IPS-20b (cell line): ENCODE data around the gene RGP1.

ENCODE experiments used
- H3K27ac ChIP-seq: one replicate; pipeline ENCODE4 v1.5.1; 2013; ENCODE audit warnings: low read length
- H3K27me3 ChIP-seq: 2 replicates; pipeline ENCODE4 v1.6.1; 2013; ENCODE audit warnings: mild to moderate bottlenecking, low read length, inconsistent platforms; ENCODE audit not compliant: insufficient read depth
- H3K36me3 ChIP-seq: 2 replicates; pipeline ENCODE4 v1.6.1; 2013; ENCODE audit warnings: low read depth, mild to moderate bottlenecking, inconsistent platforms, low read length, moderate library complexity; ENCODE audit not compliant: insufficient read depth
- H3K4me1 ChIP-seq: 2 replicates; pipeline ENCODE4 v1.6.1; 2013; ENCODE audit warnings: mild to moderate bottlenecking, control low read depth, inconsistent platforms, low read length, moderate library complexity; ENCODE audit not compliant: insufficient read depth
- H3K4me3 ChIP-seq: 2 replicates; pipeline ENCODE4 v1.5.1; 2013; ENCODE audit warnings: mild to moderate bottlenecking, low read length, inconsistent platforms
- H3K9ac ChIP-seq: 2 replicates; pipeline ENCODE4 v1.6.1; 2013; ENCODE audit warnings: low read depth, mild to moderate bottlenecking, inconsistent platforms, low read length, moderate library complexity
- H3K9me3 ChIP-seq: 2 replicates; pipeline ENCODE4 v1.6.1; 2013; ENCODE audit warnings: mild to moderate bottlenecking, low read depth, low read length, inconsistent platforms; ENCODE audit not compliant: insufficient read depth

Gene RGP1

DNA sequence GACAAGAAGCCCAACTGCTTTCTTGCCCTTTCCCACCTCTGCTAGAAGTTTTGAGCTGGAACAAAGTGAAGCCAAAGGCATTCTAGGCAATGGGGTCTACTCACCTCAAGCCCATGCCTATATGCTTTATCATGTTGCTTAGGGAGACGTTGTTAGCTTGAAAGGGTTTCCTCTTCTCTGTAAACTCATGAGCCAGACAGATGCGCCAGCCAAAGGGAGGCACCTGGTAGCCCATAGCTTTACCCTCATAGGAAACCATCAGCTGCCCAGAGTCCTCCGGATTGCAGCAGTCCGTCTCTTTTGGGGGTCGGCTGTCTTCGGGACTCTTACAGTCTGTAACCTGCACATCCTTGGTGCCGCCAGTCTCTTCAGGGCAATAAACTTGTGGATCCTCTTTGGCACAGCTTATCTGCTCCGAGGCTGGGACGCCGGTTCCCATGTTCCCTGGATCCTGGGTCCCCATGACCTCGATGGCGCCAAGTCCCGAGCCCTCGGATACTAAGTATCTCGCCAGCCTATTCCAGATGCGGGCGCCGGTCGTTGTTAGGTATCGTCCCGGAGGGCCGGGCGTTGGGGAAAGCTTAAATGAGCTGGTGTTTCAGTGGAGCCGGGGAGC, 737 bp upstream of the RGP1 start:
- H3K9me3 ChIP-seq: no peaks in the 10 kb centered on the region
- no peaks in the 10 kb centered on the region for H3K27me3 ChIP-seq
- H3K9ac ChIP-seq: peak overlapping the region; percentile 92
- H3K4me1 ChIP-seq: peaks cover 21% of the 10 kb centered on the region
- H3K27ac ChIP-seq: peak overlapping the region; percentile 36
- peaks cover 46% of the 10 kb centered on the region for H3K36me3 ChIP-seq
- H3K4me3 ChIP-seq: peak overlapping the region; percentile 92

DNA sequence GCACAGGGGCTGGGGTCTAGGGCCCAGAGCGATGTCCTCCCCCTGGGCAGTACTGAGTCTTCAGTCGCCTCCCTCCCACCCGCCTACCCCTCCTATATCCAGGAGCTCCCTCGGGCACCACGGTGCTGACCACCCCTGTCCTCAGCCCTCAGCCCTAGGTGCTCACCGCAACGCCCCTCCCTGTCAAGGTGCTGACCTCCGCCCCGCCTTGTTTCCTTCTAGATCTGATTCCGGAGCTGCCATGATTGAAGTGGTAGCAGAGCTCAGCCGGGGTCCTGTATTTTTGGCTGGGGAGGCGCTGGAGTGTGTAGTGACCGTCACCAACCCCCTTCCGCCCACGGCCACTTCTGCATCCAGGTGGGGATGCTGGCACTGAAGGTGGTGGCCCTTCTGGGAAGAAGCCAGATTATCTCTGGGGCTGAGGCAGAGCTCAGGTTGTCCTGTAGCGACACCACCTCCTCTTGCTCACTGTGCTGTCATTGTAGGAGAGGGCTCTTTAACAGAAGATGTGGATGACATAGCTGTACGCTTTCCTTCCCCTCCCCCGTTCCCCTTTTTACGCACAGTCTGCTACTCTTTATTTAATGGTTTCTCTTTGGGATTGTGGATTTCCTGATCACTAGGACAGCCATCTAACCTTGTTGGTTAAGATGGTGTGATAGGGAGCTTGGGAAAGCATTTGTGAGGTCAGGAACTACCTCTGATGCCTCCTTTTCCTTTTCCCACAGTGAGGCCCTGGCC, 598 bp downstream of the RGP1 start:
- peak overlapping the region; percentile 82; the same call in 1 of the 2 replicates for H3K9ac ChIP-seq
- H3K9me3 ChIP-seq: no peaks in the 10 kb centered on the region
- H3K27ac ChIP-seq: no peak overlapping the region
- H3K36me3 ChIP-seq: peaks cover 46% of the 10 kb centered on the region
- peak overlapping the region; percentile 92 for H3K4me3 ChIP-seq
- peaks cover 21% of the 10 kb centered on the region for H3K4me1 ChIP-seq
- H3K27me3 ChIP-seq: no peaks in the 10 kb centered on the region

DNA sequence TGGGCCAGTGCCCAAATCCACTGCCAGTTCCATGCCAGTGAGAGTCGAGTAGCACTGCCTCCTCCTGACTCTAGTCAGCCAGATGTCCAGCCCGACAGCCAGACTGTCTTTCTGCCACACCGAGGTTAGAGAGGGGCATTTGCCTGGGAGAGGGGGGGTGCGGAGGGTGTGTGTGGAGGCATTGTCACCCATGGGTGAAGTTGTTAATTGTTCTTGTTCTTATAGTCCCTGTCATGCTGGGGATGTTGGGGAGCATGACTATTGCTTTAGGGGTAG, 1.1 kb downstream of the RGP1 start:
- Histone ChIP-seq H3K27me3 (no peaks in the 10 kb centered on the region), H3K4me3 (peak overlapping the region; percentile 92), H3K9ac (peak overlapping the region; percentile 82; the same call in 1 of the 2 replicates), H3K4me1 (peaks cover 21% of the 10 kb centered on the region), H3K27ac (no peak overlapping the region), H3K9me3 (no peaks in the 10 kb centered on the region), H3K36me3 (peaks cover 48% of the 10 kb centered on the region)

DNA sequence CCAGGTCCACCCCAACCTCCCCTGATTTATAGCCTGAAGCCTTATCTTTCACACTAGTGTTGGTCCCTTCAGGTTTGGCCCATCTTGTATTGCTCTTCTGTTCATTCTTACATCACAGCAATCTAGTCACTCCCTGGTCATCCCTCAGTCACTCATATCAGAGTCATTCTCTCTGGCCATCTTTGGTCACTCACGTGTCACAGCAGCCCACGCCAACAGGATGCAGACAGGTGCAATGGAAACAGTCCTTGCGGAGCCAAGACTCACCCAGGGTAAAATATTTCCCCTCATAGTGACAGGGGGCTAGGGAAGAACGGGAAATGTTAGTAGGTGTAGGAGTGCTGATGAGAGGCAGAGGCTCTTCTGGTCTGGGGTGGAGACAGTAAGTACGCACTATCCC, 4.4 kb downstream of the RGP1 start:
- no peaks in the 10 kb centered on the region for H3K27me3 ChIP-seq
- H3K4me1 ChIP-seq: peaks cover 12% of the 10 kb centered on the region
- H3K36me3 ChIP-seq: peaks cover 43% of the 10 kb centered on the region
- H3K9ac ChIP-seq: no peak overlapping the region
- no peak overlapping the region for H3K4me3 ChIP-seq
- no peak overlapping the region for H3K27ac ChIP-seq
- no peaks in the 10 kb centered on the region for H3K9me3 ChIP-seq

DNA sequence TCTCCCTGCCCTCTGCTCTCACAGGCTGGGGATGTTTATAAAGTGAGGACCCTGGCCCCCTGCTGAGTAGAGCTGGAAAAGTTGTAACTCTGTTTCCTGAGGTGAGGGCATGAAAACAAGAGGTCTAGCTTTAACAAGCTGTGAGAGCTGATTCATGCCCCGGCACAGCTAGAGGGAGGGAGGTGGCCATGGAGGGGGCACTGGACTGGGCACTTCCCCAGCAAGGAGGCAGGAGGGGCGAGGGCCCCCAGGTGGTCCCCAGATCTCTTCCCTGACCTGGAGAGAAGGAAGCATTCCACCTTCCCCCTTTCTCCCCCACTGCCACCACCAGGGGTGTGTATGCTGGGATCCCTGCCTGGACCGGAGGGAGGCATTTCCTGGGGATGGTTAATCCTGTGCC, 5.2 kb downstream of the RGP1 start, which contains the start of gene MSMP:
TSS of gene MSMP (minus strand) at position 13 of the 400 bp plus-strand sequence. CDS start 147 bp downstream, outside the sequence.
- no peak within 1 kb of the TSS for H3K4me3 ChIP-seq
- no peak within 1 kb of the TSS for H3K27ac ChIP-seq
- H3K36me3 ChIP-seq: peaks cover 43% of the 10 kb centered on the region
- H3K9me3 ChIP-seq: no peaks in the 10 kb centered on the region
- no peak within 1 kb of the TSS for H3K9ac ChIP-seq
- no peaks in the 10 kb centered on the region for H3K27me3 ChIP-seq
- peaks cover 13% of the 10 kb centered on the region for H3K4me1 ChIP-seq

DNA sequence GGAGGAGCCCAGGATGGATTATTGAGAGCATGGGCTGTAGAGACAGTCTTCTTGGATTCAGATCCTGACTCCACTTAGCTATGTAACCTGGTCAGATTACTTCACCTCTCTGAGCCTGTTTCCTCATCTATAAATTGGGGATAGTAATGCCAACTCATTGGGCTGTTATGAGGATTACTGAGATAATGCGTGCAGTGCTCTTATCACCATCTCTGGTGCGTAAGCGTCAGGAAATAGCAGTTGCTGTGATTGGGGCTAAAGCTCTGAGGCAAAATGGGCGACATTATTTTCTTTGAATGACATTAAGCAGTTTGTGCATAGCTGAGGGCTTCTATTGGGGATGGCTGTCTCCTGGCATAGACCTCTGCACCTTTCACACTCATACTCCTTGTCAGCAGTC, 6.0 kb downstream of the RGP1 start:
- H3K9ac ChIP-seq: no peak overlapping the region
- peaks cover 43% of the 10 kb centered on the region for H3K36me3 ChIP-seq
- H3K4me3 ChIP-seq: no peak overlapping the region
- H3K9me3 ChIP-seq: no peaks in the 10 kb centered on the region
- peaks cover 9% of the 10 kb centered on the region for H3K4me1 ChIP-seq
- no peaks in the 10 kb centered on the region for H3K27me3 ChIP-seq
- no peak overlapping the region for H3K27ac ChIP-seq

DNA sequence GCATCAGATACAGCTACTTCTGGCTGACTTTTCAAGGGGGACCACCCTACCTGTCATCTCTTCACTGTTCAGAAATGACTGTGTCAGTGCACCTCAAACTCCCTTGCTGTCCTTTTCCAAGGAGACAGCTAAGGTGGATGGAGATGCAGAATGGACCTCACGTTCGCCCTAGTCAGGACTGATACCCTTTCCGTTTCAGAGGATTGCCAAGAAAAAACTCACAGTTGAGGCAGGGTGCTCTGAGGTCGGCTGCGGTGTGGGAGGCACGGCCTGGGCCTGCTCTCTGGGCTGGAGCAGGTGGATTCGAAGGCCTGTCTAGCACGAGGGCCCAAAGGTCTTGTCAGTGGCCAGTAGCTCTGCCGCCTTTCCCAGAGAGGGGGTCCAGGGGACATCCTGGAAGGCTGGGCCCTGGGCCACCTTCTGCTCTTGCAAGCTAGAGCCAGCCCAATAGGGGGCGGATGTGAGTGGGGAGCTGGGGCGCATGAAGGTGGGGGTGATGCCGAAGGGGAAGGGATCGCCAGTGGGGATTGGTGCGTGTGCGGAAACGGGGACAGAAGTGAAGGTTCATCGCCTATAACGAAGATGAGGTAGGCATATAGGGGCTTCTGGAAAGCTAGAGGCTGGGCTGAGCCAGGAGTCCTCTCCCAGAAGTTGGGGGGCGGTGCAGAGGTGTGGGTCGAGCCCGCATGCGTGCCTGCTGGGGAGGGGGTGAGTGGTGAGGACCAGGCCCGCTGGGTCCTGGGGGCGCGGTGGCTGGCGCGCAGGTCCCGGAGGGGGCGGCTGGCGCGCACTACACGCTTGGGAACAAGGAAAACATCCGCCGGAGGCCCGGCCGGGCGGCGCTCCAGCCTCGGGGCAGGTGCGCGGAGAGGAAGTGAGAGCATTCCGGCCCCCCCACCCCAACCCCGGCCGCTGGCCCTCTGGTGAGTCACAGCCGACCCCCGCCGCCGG, 7.5 kb downstream of the RGP1 start:
- Histone ChIP-seq H3K27me3 (no peaks in the 10 kb centered on the region), H3K4me1 (peaks cover 9% of the 10 kb centered on the region), H3K9me3 (no peaks in the 10 kb centered on the region), H3K36me3 (peaks cover 40% of the 10 kb centered on the region), H3K4me3 (peak overlapping the region; percentile 74), H3K27ac (peak overlapping the region; percentile 11), H3K9ac (peak overlapping the region; percentile 87; the same call in 1 of the 2 replicates)

DNA sequence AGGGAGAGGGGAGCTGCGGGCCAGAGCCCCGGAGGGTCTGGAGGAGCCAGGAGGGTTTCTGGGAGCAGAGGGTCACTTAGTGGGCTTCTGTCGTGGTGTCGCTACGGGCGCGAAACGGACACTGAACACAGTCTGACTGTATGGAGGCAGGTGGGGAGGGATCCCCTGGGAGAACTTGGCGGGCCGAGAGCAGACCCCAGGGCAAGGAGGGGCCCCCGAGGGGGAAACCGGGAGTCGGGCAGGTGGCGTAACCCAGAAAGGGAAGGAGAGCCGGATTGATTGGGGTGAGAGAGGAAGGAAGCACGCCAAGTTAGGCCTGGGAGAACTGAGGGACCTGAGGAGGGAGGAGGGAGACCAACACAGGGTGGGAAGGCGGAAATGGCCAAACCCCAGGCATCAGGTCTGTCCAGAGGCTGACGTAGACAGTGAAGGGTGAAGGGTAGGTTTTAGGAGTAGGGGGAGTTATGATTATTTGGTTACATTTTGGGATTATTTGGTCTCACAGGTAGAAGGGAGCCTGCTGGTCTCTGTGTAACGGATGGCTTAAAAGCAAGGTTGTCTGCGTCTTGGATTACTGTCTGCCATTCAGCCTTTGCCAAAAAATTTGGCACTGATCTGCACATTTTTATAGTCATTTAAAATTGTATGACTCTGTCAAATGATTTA, 8.3 kb downstream of the RGP1 start:
- H3K27me3 ChIP-seq: no peaks in the 10 kb centered on the region
- H3K4me3 ChIP-seq: peak overlapping the region; percentile 74
- peak overlapping the region; percentile 87 for H3K9ac ChIP-seq
- H3K4me1 ChIP-seq: peaks cover 9% of the 10 kb centered on the region
- H3K27ac ChIP-seq: peak overlapping the region; percentile 2
- H3K9me3 ChIP-seq: no peaks in the 10 kb centered on the region
- H3K36me3 ChIP-seq: peaks cover 31% of the 10 kb centered on the region

DNA sequence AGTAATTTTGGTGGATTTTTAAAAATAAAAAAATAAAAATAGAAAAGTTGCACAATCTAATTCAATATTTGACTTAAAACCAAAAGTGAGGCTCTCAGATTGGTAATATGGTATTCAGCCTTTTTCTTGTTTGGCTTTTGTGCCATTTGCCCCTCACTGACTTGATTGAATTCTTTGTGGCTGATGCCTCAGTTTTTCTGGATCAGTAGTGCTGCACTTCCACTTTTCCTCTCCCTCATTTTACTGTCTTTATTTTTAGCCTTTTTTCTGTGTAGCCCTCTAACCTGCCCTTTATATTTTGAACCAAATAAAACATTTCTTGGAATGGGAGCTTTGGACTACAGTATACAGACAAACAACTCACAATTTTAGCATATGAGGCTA, 8.8 kb downstream of the RGP1 start:
- Histone ChIP-seq H3K9me3 (no peaks in the 10 kb centered on the region), H3K27me3 (no peaks in the 10 kb centered on the region), H3K36me3 (peaks cover 26% of the 10 kb centered on the region; the same call in 1 of the 2 replicates), H3K27ac (no peak overlapping the region), H3K4me3 (peak overlapping the region; percentile 74), H3K4me1 (peaks cover 9% of the 10 kb centered on the region), H3K9ac (peak overlapping the region; percentile 87; the same call in 1 of the 2 replicates)

DNA sequence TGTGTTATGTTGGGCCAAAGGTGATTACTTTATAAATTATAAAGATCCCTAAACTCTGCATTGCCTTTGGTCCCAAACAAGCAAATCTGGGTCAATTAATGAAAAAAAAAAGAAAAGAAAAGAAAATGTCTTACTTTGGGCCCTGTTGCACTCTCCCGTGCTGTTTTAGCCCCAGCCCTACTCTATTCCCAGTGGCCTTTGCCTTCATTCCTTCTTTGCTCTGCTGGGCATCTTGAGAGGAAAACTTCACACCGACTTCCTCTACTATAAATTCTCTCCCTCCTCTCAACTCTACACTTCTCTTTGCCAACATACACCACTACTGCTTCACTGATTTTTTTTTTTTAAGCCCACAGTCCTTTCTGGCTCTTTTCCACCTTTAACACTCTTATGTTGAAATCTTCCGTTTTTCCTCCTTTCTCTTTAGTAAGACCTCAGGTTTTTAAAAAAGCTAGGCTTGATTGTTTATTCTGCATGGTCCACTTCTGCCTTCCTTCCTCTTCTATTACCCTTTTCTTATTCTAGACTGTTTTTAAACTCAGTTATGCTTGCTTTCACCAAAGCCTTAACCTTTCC, 9.5 kb downstream of the RGP1 start:
- Histone ChIP-seq H3K27ac (no peak overlapping the region), H3K4me1 (peaks cover 9% of the 10 kb centered on the region), H3K4me3 (peak overlapping the region; percentile 74)

DNA sequence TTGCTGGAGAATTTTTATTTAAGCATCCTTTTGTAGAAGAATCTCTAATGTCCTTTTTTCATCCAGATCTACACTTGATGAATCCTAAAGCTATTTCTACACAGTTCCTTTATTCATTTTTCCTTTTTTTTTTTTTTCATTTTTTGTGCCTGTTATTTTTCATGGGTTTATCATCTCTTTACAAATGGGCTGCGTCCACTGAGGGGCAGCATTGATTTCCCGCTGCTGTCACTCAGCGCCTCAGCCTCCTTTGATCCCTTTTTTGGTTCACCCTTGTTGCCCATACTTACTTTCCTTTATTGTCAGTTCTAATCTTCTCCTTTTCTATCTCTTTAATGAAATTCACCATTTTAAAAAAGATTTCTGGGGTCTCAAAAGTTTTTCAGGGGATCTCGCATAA, 10.7 kb downstream of the RGP1 start:
- H3K36me3 ChIP-seq: peaks cover 7% of the 10 kb centered on the region; the same call in 1 of the 2 replicates
- no peak overlapping the region for H3K4me3 ChIP-seq
- H3K27me3 ChIP-seq: no peaks in the 10 kb centered on the region
- H3K4me1 ChIP-seq: peaks cover 9% of the 10 kb centered on the region
- H3K27ac ChIP-seq: no peak overlapping the region
- no peak overlapping the region for H3K9ac ChIP-seq
- no peaks in the 10 kb centered on the region for H3K9me3 ChIP-seq

More for the DNA sequence above, 9.5 kb downstream of the RGP1 start:
- peaks cover 19% of the 10 kb centered on the region; the same call in 1 of the 2 replicates for H3K36me3 ChIP-seq
- H3K27me3 ChIP-seq: no peaks in the 10 kb centered on the region
- H3K9ac ChIP-seq: no peak overlapping the region
- H3K9me3 ChIP-seq: no peaks in the 10 kb centered on the region
